Measurements from ENCODE around the gene NPBWR2.

GRCh38 chr20:64091340-64091739, 16.0 kb downstream of the NPBWR2 start:
- TF ChIP-seq CTCF (conservative IDR thresholded peaks at IDR 0.05) (no peak), ZFX (IDR thresholded peaks at IDR 0.05) (no peak)
